H1 (cell line): Measurements from ENCODE around the gene NMU. TPM values are rescaled to one million over a fixed set of nuclear protein-coding genes. Genes with fewer than 3 reads are reported as not detected.

Experiments used
- CHD1 ChIP-seq: IDR thresholded peaks from 2 replicates; pipeline ENCODE4 v1.6.1; 2012; ENCODE audit warnings: low read depth, low read length, improper control_type of control experiment
- RAD21 ChIP-seq, 2 experiments: IDR thresholded peaks in 1 of 2; conservative IDR thresholded peaks in 1 of 2; 2 replicates each; pipeline ENCODE4 v1.6.1; 2011; ENCODE audit warnings: low read depth in 2 of 2, low read length in 2 of 2, improper control_type of control experiment in 1 of 2, inconsistent platforms in 1 of 2, mild to moderate bottlenecking in 1 of 2, moderate library complexity in 1 of 2
- RFX5 ChIP-seq: IDR thresholded peaks from 2 replicates; pipeline ENCODE4 v1.6.1; 2011; ENCODE audit warnings: low read depth, low read length, improper control_type of control experiment, borderline replicate concordance
- SP2 ChIP-seq: IDR thresholded peaks from 2 replicates; pipeline ENCODE4 v1.6.1; 2012; ENCODE audit warnings: mild to moderate bottlenecking, low read length, inconsistent platforms
- ZNF274 ChIP-seq: IDR thresholded peaks from 2 replicates; pipeline ENCODE4 v1.7.0; 2012; ENCODE audit warnings: low read length, borderline replicate concordance; ENCODE audit errors: extremely low read depth
- polyA plus RNA-seq, 7 experiments: library from polyadenylated mRNA; depleted of rRNA in 3 of 7; stranded (reverse) in 5 of 7; unstranded in 2 of 7; fragments of >200 nt in 5 of 7; fragments of 200-250 nt in 2 of 7; gene quantifications; 1 replicate in 5 of 7; 2 replicates in 1 of 7; 4 replicates in 1 of 7; pipeline versions ENCODE4 v1.2.1 to v1.2.3, GENCODE V29; 2011 to 2013; ENCODE audit warnings: missing spikeins in 2 of 7, mixed read lengths in 2 of 7
- total RNA-seq: library from RNA; stranded (reverse); fragmentation: NEBNext Ultra II Directional; extraction: Animal tissue kit (Norgen Biotek cat#: 25700); gene quantifications from 2 replicates; pipeline ENCODE4 v1.2.1, GENCODE V29; 2021
- TF ChIP-seq, protein P1 (sequence below): fragments of 300-600 bp; sonication (generic); IDR thresholded peaks from 2 replicates; pipeline ENCODE4 v1.7.1; 2012; ENCODE audit warnings: low read length, moderate library complexity, mild to moderate bottlenecking, inconsistent platforms; ENCODE audit not compliant: insufficient replicate concordance

Gene NMU
- total and polyA plus RNA-seq, 2 of the 8 experiments (the other 6 are each of a cell fraction or from before 2014, with no cell fraction given), result 30.5 to 50.4 TPM

DNA sequence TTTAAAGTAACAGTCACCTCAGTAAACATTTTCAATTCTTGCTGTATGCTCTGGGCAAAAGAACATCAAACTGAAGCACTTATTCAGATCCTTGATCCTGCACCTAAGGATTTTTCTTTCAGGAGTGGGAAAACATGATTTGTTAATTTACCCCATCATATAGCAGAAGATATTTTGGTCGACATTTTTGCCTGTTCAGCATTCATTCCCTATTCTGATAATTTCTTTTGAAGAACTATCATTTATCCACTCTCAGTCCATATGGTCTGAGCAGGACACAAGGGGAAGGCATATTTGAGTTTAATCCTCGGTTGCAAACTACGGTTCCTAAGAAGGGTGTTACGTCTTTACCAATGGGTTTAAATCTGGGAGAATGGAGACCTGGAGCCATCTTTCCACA, 88.2 kb downstream of the NMU start (continued):
- TF ChIP-seq, protein P1, sequence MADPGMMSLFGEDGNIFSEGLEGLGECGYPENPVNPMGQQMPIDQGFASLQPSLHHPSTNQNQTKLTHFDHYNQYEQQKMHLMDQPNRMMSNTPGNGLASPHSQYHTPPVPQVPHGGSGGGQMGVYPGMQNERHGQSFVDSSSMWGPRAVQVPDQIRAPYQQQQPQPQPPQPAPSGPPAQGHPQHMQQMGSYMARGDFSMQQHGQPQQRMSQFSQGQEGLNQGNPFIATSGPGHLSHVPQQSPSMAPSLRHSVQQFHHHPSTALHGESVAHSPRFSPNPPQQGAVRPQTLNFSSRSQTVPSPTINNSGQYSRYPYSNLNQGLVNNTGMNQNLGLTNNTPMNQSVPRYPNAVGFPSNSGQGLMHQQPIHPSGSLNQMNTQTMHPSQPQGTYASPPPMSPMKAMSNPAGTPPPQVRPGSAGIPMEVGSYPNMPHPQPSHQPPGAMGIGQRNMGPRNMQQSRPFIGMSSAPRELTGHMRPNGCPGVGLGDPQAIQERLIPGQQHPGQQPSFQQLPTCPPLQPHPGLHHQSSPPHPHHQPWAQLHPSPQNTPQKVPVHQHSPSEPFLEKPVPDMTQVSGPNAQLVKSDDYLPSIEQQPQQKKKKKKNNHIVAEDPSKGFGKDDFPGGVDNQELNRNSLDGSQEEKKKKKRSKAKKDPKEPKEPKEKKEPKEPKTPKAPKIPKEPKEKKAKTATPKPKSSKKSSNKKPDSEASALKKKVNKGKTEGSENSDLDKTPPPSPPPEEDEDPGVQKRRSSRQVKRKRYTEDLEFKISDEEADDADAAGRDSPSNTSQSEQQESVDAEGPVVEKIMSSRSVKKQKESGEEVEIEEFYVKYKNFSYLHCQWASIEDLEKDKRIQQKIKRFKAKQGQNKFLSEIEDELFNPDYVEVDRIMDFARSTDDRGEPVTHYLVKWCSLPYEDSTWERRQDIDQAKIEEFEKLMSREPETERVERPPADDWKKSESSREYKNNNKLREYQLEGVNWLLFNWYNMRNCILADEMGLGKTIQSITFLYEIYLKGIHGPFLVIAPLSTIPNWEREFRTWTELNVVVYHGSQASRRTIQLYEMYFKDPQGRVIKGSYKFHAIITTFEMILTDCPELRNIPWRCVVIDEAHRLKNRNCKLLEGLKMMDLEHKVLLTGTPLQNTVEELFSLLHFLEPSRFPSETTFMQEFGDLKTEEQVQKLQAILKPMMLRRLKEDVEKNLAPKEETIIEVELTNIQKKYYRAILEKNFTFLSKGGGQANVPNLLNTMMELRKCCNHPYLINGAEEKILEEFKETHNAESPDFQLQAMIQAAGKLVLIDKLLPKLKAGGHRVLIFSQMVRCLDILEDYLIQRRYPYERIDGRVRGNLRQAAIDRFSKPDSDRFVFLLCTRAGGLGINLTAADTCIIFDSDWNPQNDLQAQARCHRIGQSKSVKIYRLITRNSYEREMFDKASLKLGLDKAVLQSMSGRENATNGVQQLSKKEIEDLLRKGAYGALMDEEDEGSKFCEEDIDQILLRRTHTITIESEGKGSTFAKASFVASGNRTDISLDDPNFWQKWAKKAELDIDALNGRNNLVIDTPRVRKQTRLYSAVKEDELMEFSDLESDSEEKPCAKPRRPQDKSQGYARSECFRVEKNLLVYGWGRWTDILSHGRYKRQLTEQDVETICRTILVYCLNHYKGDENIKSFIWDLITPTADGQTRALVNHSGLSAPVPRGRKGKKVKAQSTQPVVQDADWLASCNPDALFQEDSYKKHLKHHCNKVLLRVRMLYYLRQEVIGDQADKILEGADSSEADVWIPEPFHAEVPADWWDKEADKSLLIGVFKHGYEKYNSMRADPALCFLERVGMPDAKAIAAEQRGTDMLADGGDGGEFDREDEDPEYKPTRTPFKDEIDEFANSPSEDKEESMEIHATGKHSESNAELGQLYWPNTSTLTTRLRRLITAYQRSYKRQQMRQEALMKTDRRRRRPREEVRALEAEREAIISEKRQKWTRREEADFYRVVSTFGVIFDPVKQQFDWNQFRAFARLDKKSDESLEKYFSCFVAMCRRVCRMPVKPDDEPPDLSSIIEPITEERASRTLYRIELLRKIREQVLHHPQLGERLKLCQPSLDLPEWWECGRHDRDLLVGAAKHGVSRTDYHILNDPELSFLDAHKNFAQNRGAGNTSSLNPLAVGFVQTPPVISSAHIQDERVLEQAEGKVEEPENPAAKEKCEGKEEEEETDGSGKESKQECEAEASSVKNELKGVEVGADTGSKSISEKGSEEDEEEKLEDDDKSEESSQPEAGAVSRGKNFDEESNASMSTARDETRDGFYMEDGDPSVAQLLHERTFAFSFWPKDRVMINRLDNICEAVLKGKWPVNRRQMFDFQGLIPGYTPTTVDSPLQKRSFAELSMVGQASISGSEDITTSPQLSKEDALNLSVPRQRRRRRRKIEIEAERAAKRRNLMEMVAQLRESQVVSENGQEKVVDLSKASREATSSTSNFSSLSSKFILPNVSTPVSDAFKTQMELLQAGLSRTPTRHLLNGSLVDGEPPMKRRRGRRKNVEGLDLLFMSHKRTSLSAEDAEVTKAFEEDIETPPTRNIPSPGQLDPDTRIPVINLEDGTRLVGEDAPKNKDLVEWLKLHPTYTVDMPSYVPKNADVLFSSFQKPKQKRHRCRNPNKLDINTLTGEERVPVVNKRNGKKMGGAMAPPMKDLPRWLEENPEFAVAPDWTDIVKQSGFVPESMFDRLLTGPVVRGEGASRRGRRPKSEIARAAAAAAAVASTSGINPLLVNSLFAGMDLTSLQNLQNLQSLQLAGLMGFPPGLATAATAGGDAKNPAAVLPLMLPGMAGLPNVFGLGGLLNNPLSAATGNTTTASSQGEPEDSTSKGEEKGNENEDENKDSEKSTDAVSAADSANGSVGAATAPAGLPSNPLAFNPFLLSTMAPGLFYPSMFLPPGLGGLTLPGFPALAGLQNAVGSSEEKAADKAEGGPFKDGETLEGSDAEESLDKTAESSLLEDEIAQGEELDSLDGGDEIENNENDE, result no peak
- TF ChIP-seq RFX5, result no peak
- TF ChIP-seq ZNF274, result no peak
- no peak for TF ChIP-seq SP2
- TF ChIP-seq RAD21 (IDR thresholded peaks at IDR 0.05 in 1 of 2, conservative IDR thresholded peaks at IDR 0.05 in 1 of 2; ENCODE audit: low read depth in 2 of 2, low read length in 2 of 2), result no peak
- no peak for TF ChIP-seq CHD1
